DMS53 (cell line): ENCODE measurements around the gene BDP1.
"Not testable (repeated sequence)": the region's sequence is repeated elsewhere in the genome, so short reads cannot be mapped to it uniquely, and the experiment has no call there.

Experiments
- DNase-seq: peaks from one replicate; lab custom pipeline; 2025; lab: John Stamatoyannopoulos, UW

BDP1 gene

GRCh38 chr5:71455427-71456361 lies at the start of gene BDP1:
BDP1 (plus strand) TSS chr5:71455651; CDS start chr5:71455878, 227 bp downstream.
- peak; percentile 98 for DNase-seq

- DNase-seq: not testable (repeated sequence)
Observed at GRCh38 chr5:71410088-71410487, 45.4 kb upstream of the BDP1 start.

- DNase-seq: not testable (repeated sequence)
Observed at GRCh38 chr5:71415626-71416025, 39.8 kb upstream of the BDP1 start.

GRCh38 chr5:71418026-71418425 lies 37.4 kb upstream of the BDP1 start:
- DNase-seq: not testable (repeated sequence)

- DNase-seq: not testable (repeated sequence)
Observed at GRCh38 chr5:71421278-71421677, 34.2 kb upstream of the BDP1 start.

- not testable (repeated sequence) for DNase-seq
Observed at GRCh38 chr5:71423896-71424295, 31.6 kb upstream of the BDP1 start.

GRCh38 chr5:71426686-71427474 lies 28.6 kb upstream of the BDP1 start:
- not testable (repeated sequence) for DNase-seq

GRCh38 chr5:71432410-71432809 lies 23.0 kb upstream of the BDP1 start:
- DNase-seq: not testable (repeated sequence)

GRCh38 chr5:71434825-71435224 lies 20.6 kb upstream of the BDP1 start:
- DNase-seq: not testable (repeated sequence)

- not testable (repeated sequence) for DNase-seq
Observed at GRCh38 chr5:71441564-71441963, 13.9 kb upstream of the BDP1 start.

- not testable (repeated sequence) for DNase-seq
Observed at GRCh38 chr5:71443891-71444290, 11.6 kb upstream of the BDP1 start.

GRCh38 chr5:71445015-71445414 lies 10.4 kb upstream of the BDP1 start:
- DNase-seq: not testable (repeated sequence)

- DNase-seq: not testable (repeated sequence)
Observed at GRCh38 chr5:71445523-71446152, 9.8 kb upstream of the BDP1 start.

GRCh38 chr5:71446540-71447216 lies 8.8 kb upstream of the BDP1 start:
- DNase-seq: peak; percentile 42

- peak; percentile 87 for DNase-seq
Observed at GRCh38 chr5:71447218-71447808, 8.1 kb upstream of the BDP1 start.

- no peak for DNase-seq
Observed at GRCh38 chr5:71452876-71453275, 2.6 kb upstream of the BDP1 start.

- no peak for DNase-seq
Observed at GRCh38 chr5:71454913-71455312, 538 bp upstream of the BDP1 start.

- DNase-seq: peak; percentile 68
Observed at GRCh38 chr5:71456362-71456743, 902 bp downstream of the BDP1 start.

GRCh38 chr5:71457106-71457505 lies 1.7 kb downstream of the BDP1 start:
- DNase-seq: no peak

- no peak for DNase-seq
Observed at GRCh38 chr5:71460693-71461092, 5.2 kb downstream of the BDP1 start.

GRCh38 chr5:71461360-71461759 lies 5.9 kb downstream of the BDP1 start:
- DNase-seq: no peak
